Peyer's patch (tissue), 4 donors: Measurements from ENCODE around the gene NOTCH3. TPM values are rescaled to one million over a fixed set of nuclear protein-coding genes. Genes with fewer than 3 reads are reported as not detected.
A peak's percentile ranks its signal among the peaks of the same experiment; 100 is the strongest.

ENCODE experiments used
- DNase-seq, 3 donors: peaks; one replicate each; pipeline ENCODE4 v3.0.0-alpha.2; 2017 to 2019
- H3K27ac ChIP-seq, 4 donors: fragments of 200-600 bp; sonication (generic); one replicate each; pipeline ENCODE4 v1.5.1; 2016 to 2019
- H3K27me3 ChIP-seq, 2 donors: fragments of 200-600 bp; sonication (generic); one replicate each; pipeline ENCODE4 v1.5.1; 2019
- H3K36me3 ChIP-seq, 3 donors: fragments of 200-600 bp; sonication (generic); one replicate each; pipeline ENCODE4 v1.5.1; 2016 to 2019
- H3K4me1 ChIP-seq, 4 donors: fragments of 200-600 bp; sonication (generic); one replicate each; pipeline ENCODE4 v1.5.1; 2016 to 2019
- H3K4me3 ChIP-seq, 4 donors: fragments of 200-600 bp; sonication (generic); 1 replicate in 3 of 4; 2 replicates in 1 of 4; pipeline ENCODE4 v1.5.1; 2016 to 2019; ENCODE audit warnings: mild to moderate bottlenecking in 1 of 4
- H3K9me3 ChIP-seq, 4 donors: fragments of 200-600 bp; sonication (generic); one replicate each; pipeline ENCODE4 v1.5.1; 2016 to 2019; ENCODE audit warnings: mild to moderate bottlenecking in 1 of 4
- CTCF ChIP-seq, 6 experiments: fragments of 450-650 bp in 4 of 6; fragments of 200-600 bp in 2 of 6; sonication (generic) in 1 of 6; IDR thresholded peaks; one replicate each; pipeline ENCODE4 v1.5.1; 2017 to 2019; ENCODE audit warnings: antibody characterized with exemption in 6 of 6, mild to moderate bottlenecking in 3 of 6, moderate library complexity in 1 of 6
- POLR2A ChIP-seq, 2 donors: fragments of 450-650 bp; IDR thresholded peaks; one replicate each; pipeline ENCODE4 v1.5.1; 2017; ENCODE audit warnings: antibody characterized with exemption in 2 of 2, mild to moderate bottlenecking in 2 of 2, moderate library complexity in 2 of 2
- total RNA-seq, 4 donors: library from RNA; depleted of rRNA; stranded (reverse); fragments of >200 nt; gene quantifications; one replicate each; pipeline ENCODE4 v1.1.0, GENCODE V29; 2016

NOTCH3 gene
- total RNA-seq, 4 donors from 2014 or later = 2.6 to 16.5 (median 8.9) TPM

DNA sequence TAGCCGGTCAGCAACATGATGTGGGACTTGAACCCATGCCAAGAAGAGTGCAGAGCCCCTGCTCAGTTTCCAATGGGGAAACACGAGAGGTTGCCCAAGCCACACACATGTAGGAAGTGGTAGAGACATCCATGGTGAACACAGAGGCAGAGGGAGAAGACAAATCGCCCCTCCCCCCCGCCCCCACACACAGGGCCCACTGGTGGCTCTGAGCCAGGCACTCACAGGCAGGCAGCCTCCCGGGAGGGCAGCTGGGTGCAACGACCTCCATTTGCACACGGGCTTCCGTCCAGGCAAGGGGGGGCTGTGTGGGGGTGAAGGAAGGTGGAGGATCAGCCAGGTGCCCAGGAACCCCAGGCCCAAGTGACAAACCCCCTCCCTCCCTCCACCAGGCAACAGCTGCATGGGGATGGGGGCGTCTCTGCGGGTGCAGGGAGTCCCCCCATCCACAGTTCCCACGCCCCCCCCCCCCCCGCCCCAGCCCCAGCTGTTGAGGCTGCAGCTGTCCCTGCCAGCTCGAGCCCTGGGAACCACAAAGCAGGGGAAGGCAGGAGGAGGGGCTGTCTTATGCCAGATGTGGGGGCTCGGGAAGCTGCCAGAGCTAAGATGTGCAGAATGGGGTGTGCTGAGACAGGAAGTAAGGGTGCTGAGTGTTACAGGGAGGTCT is 3.4 kb downstream of the NOTCH3 start:
- Histone ChIP-seq H3K4me1 (peaks cover 0 to 31% (median 6%) of the 10 kb centered on the region in 4 donors), H3K4me3 (no peak overlapping the region), H3K9me3 (no peaks in the 10 kb centered on the region), H3K27me3 (peaks cover 0 to 8% of the 10 kb centered on the region in 2 donors), H3K27ac (no peak overlapping the region), H3K36me3 (no peaks in the 10 kb centered on the region)
- no peak for TF ChIP-seq POLR2A (IDR thresholded peaks at IDR 0.05)
- no peak for DNase-seq

- no peak for TF ChIP-seq POLR2A (IDR thresholded peaks at IDR 0.05)
- TF ChIP-seq CTCF (IDR thresholded peaks at IDR 0.05) = no peak
- peak overlapping the region in 2 of 4 donors; percentile 4 to 19 for H3K27ac ChIP-seq
These were observed 4.3 kb downstream of the NOTCH3 start for GRCh38 chr19:15196360-15197005.

DNA sequence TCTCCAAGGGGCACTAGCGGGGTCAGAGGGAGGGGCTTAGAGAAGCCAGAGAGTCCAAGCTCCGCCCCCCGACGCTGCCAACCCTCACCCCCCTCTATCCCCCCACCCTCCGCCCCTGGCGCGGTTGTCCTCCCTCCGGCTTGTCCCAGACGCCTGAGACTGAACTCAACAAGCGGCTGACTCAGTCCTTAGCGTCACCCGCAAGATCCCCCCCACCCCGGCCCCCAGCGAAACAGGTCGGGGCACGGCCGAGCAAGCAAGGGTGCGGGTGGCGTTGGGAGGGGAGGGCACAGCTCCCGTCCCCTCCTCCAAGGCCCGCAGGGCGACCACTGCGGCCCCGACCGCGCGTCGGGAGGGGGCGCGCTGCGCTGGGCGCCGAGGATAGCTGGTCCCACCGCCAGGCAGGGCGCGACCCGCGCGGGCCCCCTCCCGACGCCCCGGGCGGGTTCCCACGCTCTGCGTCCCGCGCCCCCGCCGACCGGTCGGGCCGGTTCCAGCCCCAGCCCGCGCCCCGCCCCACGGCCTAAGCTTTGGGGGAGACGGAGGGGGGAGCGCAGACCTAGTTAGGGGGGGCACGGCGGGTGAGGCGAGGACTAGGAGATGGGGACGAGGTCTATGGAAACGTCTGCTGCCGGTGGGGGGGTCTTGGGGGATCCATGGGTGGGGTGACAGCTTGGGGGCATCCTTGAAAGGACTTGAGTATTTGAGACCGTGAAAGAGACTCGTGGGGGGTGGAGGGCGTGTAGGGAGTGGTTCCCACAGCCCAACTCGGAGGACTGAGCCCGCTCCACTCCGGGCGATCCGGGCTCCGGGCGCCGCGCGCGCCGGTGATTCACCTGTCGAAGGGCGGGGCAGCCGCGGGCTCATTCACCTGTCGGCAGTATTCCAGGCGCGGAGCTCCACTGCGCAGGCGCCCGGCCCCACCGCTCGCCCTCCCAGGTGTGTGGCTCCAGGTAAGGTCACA is 5.1 kb downstream of the NOTCH3 start:
- TF ChIP-seq CTCF (IDR thresholded peaks at IDR 0.05) (no peak), POLR2A (IDR thresholded peaks at IDR 0.05) (no peak)
- no peaks in the 10 kb centered on the region for H3K9me3 ChIP-seq
- H3K36me3 ChIP-seq = no peaks in the 10 kb centered on the region
- H3K4me3 ChIP-seq = peak overlapping the region; percentile 17 to 61 (median 38)
- peaks cover 0 to 8% of the 10 kb centered on the region in 2 donors for H3K27me3 ChIP-seq
- H3K4me1 ChIP-seq = peaks cover 0 to 31% (median 4%) of the 10 kb centered on the region in 4 donors
- peak in 2 of 3 donors; percentile 83 to 89 for DNase-seq
- peak overlapping the region in 2 of 4 donors; percentile 4 to 19 for H3K27ac ChIP-seq

More at GRCh38 chr19:15196360-15197005, 4.3 kb downstream of the NOTCH3 start:
- H3K36me3 ChIP-seq = no peaks in the 10 kb centered on the region
- H3K9me3 ChIP-seq = no peaks in the 10 kb centered on the region
- H3K4me3 ChIP-seq = peak overlapping the region in 2 of 4 donors; percentile 46 to 61
- H3K4me1 ChIP-seq = peaks cover 0 to 31% (median 6%) of the 10 kb centered on the region in 4 donors
- H3K27me3 ChIP-seq = peaks cover 0 to 8% of the 10 kb centered on the region in 2 donors
- no peak for DNase-seq

- no peak overlapping the region for H3K27ac ChIP-seq
- no peak for TF ChIP-seq CTCF (IDR thresholded peaks at IDR 0.05)
- no peak for TF ChIP-seq POLR2A (IDR thresholded peaks at IDR 0.05)
- H3K27me3 ChIP-seq = peaks cover 0 to 5% of the 10 kb centered on the region in 2 donors
- H3K36me3 ChIP-seq = no peaks in the 10 kb centered on the region
- H3K9me3 ChIP-seq = no peaks in the 10 kb centered on the region
- peak overlapping the region in 2 of 4 donors; percentile 46 to 61 for H3K4me3 ChIP-seq
- H3K4me1 ChIP-seq = peaks cover 0 to 24% (median under 1%) of the 10 kb centered on the region in 4 donors
- DNase-seq = no peak
These were observed 5.9 kb downstream of the NOTCH3 start for GRCh38 chr19:15194938-15195337.

DNA sequence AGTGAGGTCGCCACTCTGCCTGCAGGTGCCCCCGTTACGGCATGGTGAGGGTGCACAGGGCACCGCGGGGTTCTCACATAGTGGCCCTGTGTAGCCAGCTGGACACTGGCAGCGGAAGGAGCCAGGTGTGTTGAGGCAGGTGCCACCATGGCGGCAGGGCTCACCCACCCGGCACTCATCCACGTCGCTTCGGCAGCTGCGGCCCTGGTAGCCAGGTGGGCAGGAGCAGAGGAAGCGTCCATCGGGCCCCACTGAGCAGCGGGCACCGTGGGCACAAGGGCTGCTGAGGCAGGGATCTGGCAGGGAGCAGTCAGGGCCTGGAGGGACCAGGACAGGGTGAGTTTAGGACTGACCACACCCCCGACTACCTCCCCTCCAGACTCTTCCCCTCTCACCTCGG is 8.8 kb downstream of the NOTCH3 start:
- Histone ChIP-seq H3K9me3 (no peaks in the 10 kb centered on the region), H3K36me3 (no peaks in the 10 kb centered on the region), H3K27me3 (no peaks in the 10 kb centered on the region), H3K27ac (no peak overlapping the region), H3K4me3 (no peak overlapping the region), H3K4me1 (peaks cover 0 to 11% (median 0%) of the 10 kb centered on the region in 4 donors)
- TF ChIP-seq CTCF (IDR thresholded peaks at IDR 0.05) (no peak), POLR2A (IDR thresholded peaks at IDR 0.05) (no peak)
- no peak for DNase-seq
